Peyer's patch (tissue), 4 donors: Measurements from ENCODE around the gene HSF4. TPM values are rescaled to one million over a fixed set of nuclear protein-coding genes. Genes with fewer than 3 reads are reported as not detected.

Experiments used
- DNase-seq, 3 donors: peaks; one replicate each; pipeline ENCODE4 v3.0.0-alpha.2; 2017 to 2019
- H3K27ac ChIP-seq, 4 donors: fragments of 200-600 bp; sonication (generic); one replicate each; pipeline ENCODE4 v1.5.1; 2016 to 2019
- H3K27me3 ChIP-seq, 2 donors: fragments of 200-600 bp; sonication (generic); one replicate each; pipeline ENCODE4 v1.5.1; 2019
- H3K36me3 ChIP-seq, 3 donors: fragments of 200-600 bp; sonication (generic); one replicate each; pipeline ENCODE4 v1.5.1; 2016 to 2019
- H3K4me1 ChIP-seq, 4 donors: fragments of 200-600 bp; sonication (generic); one replicate each; pipeline ENCODE4 v1.5.1; 2016 to 2019
- H3K4me3 ChIP-seq, 4 donors: fragments of 200-600 bp; sonication (generic); 1 replicate in 3 of 4; 2 replicates in 1 of 4; pipeline ENCODE4 v1.5.1; 2016 to 2019; ENCODE audit warnings: mild to moderate bottlenecking in 1 of 4
- H3K9me3 ChIP-seq, 4 donors: fragments of 200-600 bp; sonication (generic); one replicate each; pipeline ENCODE4 v1.5.1; 2016 to 2019; ENCODE audit warnings: mild to moderate bottlenecking in 1 of 4
- POLR2A ChIP-seq, 2 donors: fragments of 450-650 bp; IDR thresholded peaks; one replicate each; pipeline ENCODE4 v1.5.1; 2017; ENCODE audit warnings: antibody characterized with exemption in 2 of 2, mild to moderate bottlenecking in 2 of 2, moderate library complexity in 2 of 2
- total RNA-seq, 4 donors: library from RNA; depleted of rRNA; stranded (reverse); fragments of >200 nt; gene quantifications; one replicate each; pipeline ENCODE4 v1.1.0, GENCODE V29; 2016
- TF ChIP-seq, protein P1 (sequence below), 6 experiments: fragments of 450-650 bp in 4 of 6; fragments of 200-600 bp in 2 of 6; sonication (generic) in 1 of 6; IDR thresholded peaks; one replicate each; pipeline ENCODE4 v1.5.1; 2017 to 2019; ENCODE audit warnings: antibody characterized with exemption in 6 of 6, mild to moderate bottlenecking in 3 of 6, moderate library complexity in 1 of 6

HSF4 gene
- total RNA-seq, 4 donors from 2014 or later, result 15.6 to 140 (median 69.8) TPM

DNA sequence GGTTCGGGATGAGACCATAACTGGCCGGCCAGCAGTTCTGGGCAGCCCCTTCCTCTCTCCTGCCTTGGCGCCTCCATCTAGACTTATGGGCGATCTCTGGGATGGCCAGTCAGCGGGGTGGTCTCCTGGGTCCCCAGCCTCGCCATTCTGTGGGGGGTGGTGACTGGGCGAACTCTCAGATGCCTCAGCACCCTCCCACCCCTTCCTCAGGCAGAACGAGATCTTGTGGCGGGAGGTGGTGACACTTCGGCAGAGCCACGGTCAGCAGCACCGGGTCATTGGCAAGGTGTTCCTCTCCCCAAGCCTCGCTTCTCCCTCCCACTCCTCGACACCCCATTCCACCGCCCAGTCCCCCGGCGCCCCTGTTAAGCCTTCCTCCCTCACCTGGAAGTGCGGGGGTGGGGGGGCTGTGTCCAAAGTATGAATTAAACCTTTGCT, 1.6 kb downstream of the HSF4 start:
- Histone ChIP-seq H3K9me3 (no peaks in the 10 kb centered on the region), H3K36me3 (no peaks in the 10 kb centered on the region), H3K4me3 (no peak overlapping the region), H3K4me1 (peaks cover 18 to 68% (median 46%) of the 10 kb centered on the region in 4 donors), H3K27me3 (peaks cover 0 to 3% of the 10 kb centered on the region in 2 donors), H3K27ac (no peak overlapping the region)
- DNase-seq, result no peak
- TF ChIP-seq, protein P1, sequence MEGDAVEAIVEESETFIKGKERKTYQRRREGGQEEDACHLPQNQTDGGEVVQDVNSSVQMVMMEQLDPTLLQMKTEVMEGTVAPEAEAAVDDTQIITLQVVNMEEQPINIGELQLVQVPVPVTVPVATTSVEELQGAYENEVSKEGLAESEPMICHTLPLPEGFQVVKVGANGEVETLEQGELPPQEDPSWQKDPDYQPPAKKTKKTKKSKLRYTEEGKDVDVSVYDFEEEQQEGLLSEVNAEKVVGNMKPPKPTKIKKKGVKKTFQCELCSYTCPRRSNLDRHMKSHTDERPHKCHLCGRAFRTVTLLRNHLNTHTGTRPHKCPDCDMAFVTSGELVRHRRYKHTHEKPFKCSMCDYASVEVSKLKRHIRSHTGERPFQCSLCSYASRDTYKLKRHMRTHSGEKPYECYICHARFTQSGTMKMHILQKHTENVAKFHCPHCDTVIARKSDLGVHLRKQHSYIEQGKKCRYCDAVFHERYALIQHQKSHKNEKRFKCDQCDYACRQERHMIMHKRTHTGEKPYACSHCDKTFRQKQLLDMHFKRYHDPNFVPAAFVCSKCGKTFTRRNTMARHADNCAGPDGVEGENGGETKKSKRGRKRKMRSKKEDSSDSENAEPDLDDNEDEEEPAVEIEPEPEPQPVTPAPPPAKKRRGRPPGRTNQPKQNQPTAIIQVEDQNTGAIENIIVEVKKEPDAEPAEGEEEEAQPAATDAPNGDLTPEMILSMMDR (IDR thresholded peaks at IDR 0.05), result no peak
- no peak for TF ChIP-seq POLR2A (IDR thresholded peaks at IDR 0.05)

DNA sequence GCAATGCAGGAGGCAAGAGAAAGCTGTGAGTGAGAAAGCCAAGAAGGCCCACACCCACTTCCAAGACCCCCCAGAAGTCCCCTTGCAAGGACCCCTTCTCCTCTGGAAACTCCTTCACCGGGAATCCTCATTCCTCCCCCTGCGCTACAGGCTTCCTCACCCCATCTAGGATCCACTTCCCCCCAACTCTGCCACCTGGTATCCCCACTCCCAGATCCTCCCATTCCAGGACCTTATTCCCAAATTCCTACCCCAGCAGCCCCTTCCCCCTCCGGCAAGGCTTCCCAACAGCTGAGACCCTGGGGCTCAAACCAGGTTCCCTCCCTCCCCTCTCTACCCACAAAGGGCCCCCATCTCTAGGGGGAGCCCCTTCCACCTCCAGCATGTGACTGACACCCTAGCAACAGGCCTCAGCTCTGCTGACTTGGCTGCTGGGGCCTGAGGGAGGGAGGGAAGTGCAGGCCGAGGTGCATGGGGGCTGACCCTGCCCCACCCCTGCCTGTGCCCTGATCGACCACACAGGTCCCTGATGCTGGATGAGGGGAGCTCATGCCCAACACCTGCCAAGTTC, 2.1 kb downstream of the HSF4 start:
- Histone ChIP-seq H3K4me3 (no peak overlapping the region), H3K27ac (no peak overlapping the region), H3K36me3 (no peaks in the 10 kb centered on the region), H3K27me3 (peaks cover 0 to 3% of the 10 kb centered on the region in 2 donors), H3K9me3 (no peaks in the 10 kb centered on the region), H3K4me1 (peaks cover 18 to 63% (median 46%) of the 10 kb centered on the region in 4 donors)
- TF ChIP-seq POLR2A (IDR thresholded peaks at IDR 0.05), result no peak
- TF ChIP-seq, protein P1 (IDR thresholded peaks at IDR 0.05), result no peak
- no peak for DNase-seq

DNA sequence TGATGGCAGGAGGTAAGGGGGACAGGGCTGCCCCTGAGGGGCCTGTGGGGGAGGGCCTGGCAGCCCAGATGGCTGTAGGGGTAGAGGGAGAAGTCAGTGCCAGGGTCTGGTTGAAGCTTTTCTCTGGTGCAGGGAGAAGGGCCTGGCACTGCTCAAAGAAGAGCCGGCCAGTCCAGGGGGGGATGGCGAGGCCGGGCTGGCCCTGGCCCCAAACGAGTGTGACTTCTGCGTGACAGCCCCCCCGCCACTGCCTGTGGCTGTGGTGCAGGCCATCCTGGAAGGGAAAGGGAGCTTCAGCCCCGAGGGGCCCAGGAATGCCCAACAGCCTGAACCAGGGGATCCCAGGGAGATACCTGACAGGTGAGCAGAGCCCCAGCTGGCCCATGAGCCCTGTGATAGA, 3.0 kb downstream of the HSF4 start:
- Histone ChIP-seq H3K27ac (no peak overlapping the region), H3K27me3 (peaks cover 0 to 3% of the 10 kb centered on the region in 2 donors), H3K4me3 (no peak overlapping the region), H3K36me3 (no peaks in the 10 kb centered on the region), H3K9me3 (no peaks in the 10 kb centered on the region), H3K4me1 (peaks cover 18 to 56% (median 44%) of the 10 kb centered on the region in 4 donors)
- TF ChIP-seq POLR2A (IDR thresholded peaks at IDR 0.05), result no peak
- TF ChIP-seq, protein P1 (IDR thresholded peaks at IDR 0.05), result no peak
- no peak for DNase-seq

DNA sequence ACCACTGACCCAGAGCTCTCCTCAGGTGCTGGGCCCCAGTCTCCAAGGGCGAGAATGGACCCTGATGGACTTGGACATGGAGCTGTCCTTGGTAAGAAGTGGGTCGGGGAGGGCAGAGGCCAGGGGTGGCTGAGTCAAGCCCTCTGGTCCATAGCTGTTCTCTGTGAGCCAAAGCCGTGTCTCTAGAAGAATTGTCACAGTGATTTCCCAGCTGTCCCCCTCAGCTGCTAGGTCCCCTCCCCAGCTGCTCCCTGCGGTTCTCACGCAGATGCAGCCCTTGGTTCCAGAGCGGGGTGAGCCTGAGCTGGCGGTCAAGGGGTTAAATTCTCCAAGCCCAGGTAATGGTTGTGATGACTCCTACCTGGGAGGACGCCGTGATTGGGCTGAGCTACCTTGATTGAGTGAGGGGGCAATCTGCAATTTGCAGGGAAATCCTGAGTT, 4.5 kb downstream of the HSF4 start:
- Histone ChIP-seq H3K27ac (peak overlapping the region in 1 of 4 donors; percentile 52), H3K4me1 (peaks cover 12 to 54% (median 37%) of the 10 kb centered on the region in 4 donors), H3K36me3 (no peaks in the 10 kb centered on the region), H3K9me3 (no peaks in the 10 kb centered on the region), H3K4me3 (no peak overlapping the region), H3K27me3 (peaks cover 0 to 3% of the 10 kb centered on the region in 2 donors)
- DNase-seq, result no peak
- TF ChIP-seq, protein P1 (IDR thresholded peaks at IDR 0.05), result no peak
- no peak for TF ChIP-seq POLR2A (IDR thresholded peaks at IDR 0.05)

DNA sequence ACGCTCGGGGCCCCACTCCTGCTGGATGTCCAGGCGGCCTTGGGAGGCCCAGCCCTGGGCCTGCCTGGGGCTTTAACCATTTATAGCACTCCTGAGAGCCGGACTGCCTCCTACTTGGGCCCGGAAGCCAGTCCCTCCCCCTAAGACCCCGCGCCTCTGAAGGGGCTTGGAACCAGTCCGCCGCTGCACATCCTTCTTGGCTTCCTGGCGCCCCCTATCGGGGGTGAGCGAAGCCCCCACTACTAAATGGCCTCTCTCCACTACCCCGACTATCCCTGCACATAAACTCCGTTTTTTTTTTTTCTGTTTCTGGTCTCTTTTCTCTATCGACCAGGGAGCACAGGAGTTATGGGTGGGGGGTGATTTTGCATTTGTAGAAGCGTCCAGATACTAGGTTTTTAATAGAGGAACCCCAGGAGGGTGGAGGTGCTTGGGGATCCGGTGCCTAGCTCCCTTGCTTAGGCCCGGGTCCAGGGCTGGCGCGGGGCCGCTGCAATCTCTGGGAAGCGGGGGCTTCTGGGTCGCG, 5.2 kb downstream of the HSF4 start:
- no peaks in the 10 kb centered on the region for H3K9me3 ChIP-seq
- TF ChIP-seq, protein P1 (IDR thresholded peaks at IDR 0.05), result peak in 4 of 6 experiments; percentile 17 to 47 (median 25)
- TF ChIP-seq POLR2A (IDR thresholded peaks at IDR 0.05), result no peak
- H3K4me1 ChIP-seq, result peaks cover 10 to 53% (median 36%) of the 10 kb centered on the region in 4 donors
- H3K27me3 ChIP-seq, result no peaks in the 10 kb centered on the region
- peak overlapping the region; percentile 52 to 87 (median 74) for H3K27ac ChIP-seq
- no peaks in the 10 kb centered on the region for H3K36me3 ChIP-seq
- no peak for DNase-seq
- peak overlapping the region; percentile 27 to 60 (median 45) for H3K4me3 ChIP-seq
